HepG2 (cell line): Measurements from ENCODE around the gene PIAS1. TPM values are rescaled to one million over a fixed set of nuclear protein-coding genes. Genes with fewer than 3 reads are reported as not detected.

Experiments used
- ATAC-seq: fragments of 200-7000 bp; cut with Tn5 transposase; 3 replicates; pipeline ENCODE4 v1.9.1; 2020; ENCODE audit warnings: mild to moderate bottlenecking, moderate library complexity
- BruUV-seq: library from RNA; stranded (reverse); fragments of 400-500 nt; replicated peaks from 2 replicates; lab custom pipeline; 2021; lab: Mats Ljungman, UMichigan
- CTCF ChIA-PET: fragments of 300-600 bp; formaldehyde crosslinking; extraction: SDS; loops from one replicate; lab custom pipeline; 2021; ENCODE audit warnings: low total read pairs, inconsistent platforms, low intra/inter-chr PET ratio; lab: Yijun Ruan, JAX
- POLR2A ChIA-PET: fragments of 350-600 bp; sonication (Branson Sonifier 250); formaldehyde crosslinking; loops from one replicate; lab custom pipeline; 2020; ENCODE audit warnings: antibody characterized with exemption, inconsistent platforms; lab: Yijun Ruan, JAX
- DNase-seq: peaks from one replicate; pipeline ENCODE4 v3.0.0-alpha.2; 2015; ENCODE audit warnings: low spot score
- FAIRE-seq: peaks from 3 replicates; lab custom pipeline; 2011; peaks lifted over from hg19 to GRCh38; lab: Jason Lieb, UNC
- H2AFZ ChIP-seq: one replicate; pipeline ENCODE4 v1.6.1; 2011; ENCODE audit warnings: low read length, inconsistent platforms
- H3K27ac ChIP-seq: fragments of 300-600 bp; 3 replicates; pipeline ENCODE4 v1.8.0; 2011; ENCODE audit warnings: mixed run types, mild to moderate bottlenecking, mixed read lengths, low read length, inconsistent platforms; ENCODE audit not compliant: insufficient read depth; ENCODE audit errors: extremely low read length
- H3K27me3 ChIP-seq, 2 experiments: fragments of 200-600 bp in 1 of 2; 2 replicates in 1 of 2; 3 replicates in 1 of 2; pipeline versions ENCODE4 v1.6.0 to v1.8.0; 2011; ENCODE audit warnings: low read length in 2 of 2, mild to moderate bottlenecking in 2 of 2, moderate library complexity in 2 of 2, inconsistent platforms in 1 of 2; ENCODE audit not compliant: insufficient read depth in 2 of 2, control insufficient read depth in 1 of 2
- H3K36me3 ChIP-seq, 2 experiments: fragments of 200-600 bp in 1 of 2; replicated peaks in 1 of 2; 2 replicates in 1 of 2; 3 replicates in 1 of 2; pipeline versions ENCODE4 v1.5.1 to v1.8.0; 2011; ENCODE audit warnings: low read length in 2 of 2, inconsistent platforms in 1 of 2; ENCODE audit not compliant: insufficient read depth in 2 of 2, control insufficient read depth in 1 of 2
- H3K4me1 ChIP-seq: 2 replicates; pipeline ENCODE4 v1.5.1; 2012; ENCODE audit warnings: low read length, inconsistent platforms; ENCODE audit not compliant: insufficient read depth
- H3K4me2 ChIP-seq: 2 replicates; pipeline ENCODE4 v1.6.0; 2011; ENCODE audit warnings: low read depth, low read length, inconsistent platforms
- H3K4me3 ChIP-seq, 3 experiments: fragments of 200-600 bp in 1 of 3; sonication (generic), shearing (Covaris generic) in 1 of 3; replicated peaks in 1 of 3; 2 replicates each; pipeline ENCODE4 v1.5.1; 2011 to 2016; ENCODE audit warnings: low read length in 3 of 3, inconsistent platforms in 2 of 3, low read depth in 2 of 3, mild to moderate bottlenecking in 2 of 3, control low read depth in 1 of 3, mixed read lengths in 1 of 3; ENCODE audit not compliant: insufficient read depth in 1 of 3
- H3K79me2 ChIP-seq: one replicate; pipeline ENCODE4 v1.6.1; 2011; ENCODE audit warnings: low read length, inconsistent platforms; ENCODE audit not compliant: insufficient read depth
- H3K9ac ChIP-seq: 2 replicates; pipeline ENCODE4 v1.6.0; 2011; ENCODE audit warnings: mild to moderate bottlenecking, low read depth, low read length, inconsistent platforms; ENCODE audit not compliant: insufficient read depth
- H3K9me3 ChIP-seq: 2 replicates; pipeline ENCODE4 v1.5.1; 2012; ENCODE audit warnings: mild to moderate bottlenecking, low read length
- H4K20me1 ChIP-seq: 2 replicates; pipeline ENCODE4 v1.6.0; 2011; ENCODE audit warnings: inconsistent platforms, mild to moderate bottlenecking, low read length, moderate library complexity; ENCODE audit not compliant: insufficient read depth
- AGO2 ChIP-seq: fragments of 200-400 bp; formaldehyde crosslinking; optimal IDR thresholded peaks from 2 replicates; pipeline ENCODE3; 2017; ENCODE audit warnings: mild to moderate bottlenecking, low read depth, low read length, moderate library complexity
- FOXP1 ChIP-seq, 2 experiments: fragments of 450-650 bp in 1 of 2; IDR thresholded peaks; 2 replicates each; pipeline ENCODE4 v1.6.1; 2017 to 2018; ENCODE audit warnings: antibody characterized with exemption in 1 of 2
- HES4 ChIP-seq: sonication (generic); formaldehyde crosslinking; IDR thresholded peaks from 2 replicates; pipeline ENCODE4 v1.9.0; 2021; ENCODE audit warnings: mild to moderate bottlenecking, missing genetic modification reagents, borderline replicate concordance
- KDM4B ChIP-seq: sonication (generic); formaldehyde crosslinking; IDR thresholded peaks from 2 replicates; pipeline ENCODE4 v1.4.0; 2020; ENCODE audit warnings: missing genetic modification reagents
- SP140L ChIP-seq: sonication (generic); formaldehyde crosslinking; IDR thresholded peaks from 2 replicates; pipeline ENCODE4 v1.4.0; 2020; ENCODE audit warnings: missing genetic modification reagents, borderline replicate concordance
- THAP7 ChIP-seq: sonication (generic); formaldehyde crosslinking; IDR thresholded peaks from 2 replicates; pipeline ENCODE4 v1.8.1; 2023; ENCODE audit warnings: mild to moderate bottlenecking, missing genetic modification reagents
- THAP8 ChIP-seq: sonication (generic); formaldehyde crosslinking; IDR thresholded peaks from 2 replicates; pipeline ENCODE4 v1.5.1; 2020; ENCODE audit warnings: missing genetic modification reagents, mild to moderate bottlenecking, borderline replicate concordance
- WIZ ChIP-seq: sonication (generic); formaldehyde crosslinking; IDR thresholded peaks from 2 replicates; pipeline ENCODE4 v1.5.1; 2020; ENCODE audit warnings: mild to moderate bottlenecking, missing genetic modification reagents
- YEATS2 ChIP-seq: sonication (generic); formaldehyde crosslinking; IDR thresholded peaks from 2 replicates; pipeline ENCODE4 v1.4.0; 2020; ENCODE audit warnings: missing genetic modification reagents, borderline replicate concordance
- ZBTB1 ChIP-seq: sonication (generic); formaldehyde crosslinking; IDR thresholded peaks from 2 replicates; pipeline ENCODE4 v1.4.0; 2020; ENCODE audit warnings: missing genetic modification reagents, borderline replicate concordance
- ZC3H13 ChIP-seq: sonication (generic); formaldehyde crosslinking; IDR thresholded peaks from 2 replicates; pipeline ENCODE4 v1.8.1; 2023; ENCODE audit warnings: mild to moderate bottlenecking, missing genetic modification reagents, moderate library complexity
- ZMAT5 ChIP-seq: sonication (generic); formaldehyde crosslinking; IDR thresholded peaks from 2 replicates; pipeline ENCODE4 v1.5.0; 2020; ENCODE audit warnings: mild to moderate bottlenecking, low read depth, missing genetic modification reagents, borderline replicate concordance
- ZNF121 ChIP-seq: sonication (generic); formaldehyde crosslinking; IDR thresholded peaks from 2 replicates; pipeline ENCODE4 v1.5.0; 2020; ENCODE audit warnings: mild to moderate bottlenecking, missing genetic modification reagents
- ZNF3 ChIP-seq: IDR thresholded peaks from 2 replicates; pipeline ENCODE4 v1.7.0; 2017; ENCODE audit warnings: inconsistent platforms
- ZNF547 ChIP-seq: sonication (generic); formaldehyde crosslinking; IDR thresholded peaks from 2 replicates; pipeline ENCODE4 v1.5.1; 2020; ENCODE audit warnings: mild to moderate bottlenecking, missing genetic modification reagents
- ZNF646 ChIP-seq: sonication (generic); formaldehyde crosslinking; IDR thresholded peaks from 2 replicates; pipeline ENCODE4 v1.9.0; 2021; ENCODE audit warnings: mild to moderate bottlenecking, missing genetic modification reagents
- ZNF660 ChIP-seq: sonication (generic); formaldehyde crosslinking; IDR thresholded peaks from 2 replicates; pipeline ENCODE4 v1.5.1; 2020; ENCODE audit warnings: mild to moderate bottlenecking, low read depth, missing genetic modification reagents, borderline replicate concordance
- ZNF703 ChIP-seq: sonication (generic); formaldehyde crosslinking; IDR thresholded peaks from 2 replicates; pipeline ENCODE4 v1.5.1; 2020; ENCODE audit warnings: missing genetic modification reagents, mild to moderate bottlenecking, moderate library complexity, borderline replicate concordance
- WGBS: methylation state at CpG from one replicate; pipeline ENCODE4 v1.1.6; 2017; ENCODE audit warnings: low lambda C conversion rate; 5-methylcytosine and 5-hydroxymethylcytosine counted together
- in situ Hi-C: cut with HindIII; loops from 2 replicates; pipeline ENCODE4 v1.10.0; 2017; ENCODE audit warnings: low pct_unique_long_range_greater_than_20kb; ENCODE audit not compliant: extremely low pct_ligation_motif_present
- intact Hi-C: fragments of 100-400 bp; cut with micrococcal nuclease; formaldehyde crosslinking; loops from one replicate; pipeline ENCODE4 v1.10.0; 2022; ENCODE audit not compliant: unreplicated experiment
- polyA plus RNA-seq, 8 experiments: library from polyadenylated mRNA; depleted of rRNA in 3 of 8; stranded (reverse) in 7 of 8; unstranded in 1 of 8; fragments of >200 nt; fragmentation: Illumina TruSeq in 4 of 8; extraction: Trizol in 4 of 8; gene quantifications; 2 replicates each; pipeline versions ENCODE4 v1.2.1 to v1.2.3, GENCODE V29; 2011 to 2016; ENCODE audit warnings: low read depth in 4 of 8, missing spikeins in 1 of 8, mixed read lengths in 1 of 8; ENCODE audit not compliant: insufficient read depth in 1 of 8
- total RNA-seq, 5 experiments: library from RNA; depleted of rRNA; stranded (reverse); fragments of >200 nt; fragmentation: Illumina TruSeq; extraction: Trizol; gene quantifications; 2 replicates each; pipeline ENCODE4 v1.2.3, GENCODE V29; 2016; ENCODE audit warnings: low read depth in 1 of 5

The PIAS1 gene
- total and polyA plus RNA-seq, 2 of the 13 experiments (the other 11 are each of a cell fraction or from before 2014, with no cell fraction given), result 20.7 to 33.7 TPM

GRCh38 chr15:68047826-68048225 is 6.3 kb upstream of the PIAS1 start:
- WGBS, result 71% methylated on average over 3 of the region's 3 CpGs
- CTCF ChIA-PET, result no interaction called here
- no peak for TF ChIP-seq ZNF646 (CRISPR knock-in tag)
- no peak for TF ChIP-seq KDM4B (CRISPR knock-in tag)
- TF ChIP-seq YEATS2, result no peak
- no peak for TF ChIP-seq ZMAT5
- TF ChIP-seq HES4 (CRISPR knock-in tag), result no peak
- no peak for TF ChIP-seq SP140L (CRISPR knock-in tag)
- no peak for TF ChIP-seq AGO2
- TF ChIP-seq ZC3H13, result no peak
- no peak for TF ChIP-seq THAP8 (CRISPR knock-in tag)
- no peak for TF ChIP-seq ZNF121
- no peak for TF ChIP-seq THAP7 (CRISPR knock-in tag)
- TF ChIP-seq ZNF703 (CRISPR knock-in tag), result no peak
- no peak for TF ChIP-seq FOXP1 (IDR thresholded peaks at IDR 0.05)
- TF ChIP-seq FOXP1 (CRISPR knock-in tag; IDR thresholded peaks at IDR 0.05), result no peak
- TF ChIP-seq ZNF3 (CRISPR knock-in tag), result no peak
- TF ChIP-seq WIZ (CRISPR knock-in tag), result no peak
- TF ChIP-seq ZNF547 (CRISPR knock-in tag), result no peak
- TF ChIP-seq ZNF660, result no peak
- TF ChIP-seq ZBTB1 (CRISPR knock-in tag), result no peak

More at GRCh38 chr15:68047826-68048225, 6.3 kb upstream of the PIAS1 start:
- in situ Hi-C loops, result no loop called here
- FAIRE-seq, result no peak
- H3K79me2 ChIP-seq, result no peaks in the 10 kb centered on the region
- POLR2A ChIA-PET, result no interaction called here
- no peak overlapping the region for H3K9ac ChIP-seq
- peaks cover 39% of the 10 kb centered on the region for H3K4me1 ChIP-seq
- no peaks in the 10 kb centered on the region for H3K9me3 ChIP-seq
- ATAC-seq, result no peak
- H3K4me3 ChIP-seq, result no peak overlapping the region
- no peak overlapping the region for H3K27ac ChIP-seq
- H2AFZ ChIP-seq, result no peak overlapping the region
- H4K20me1 ChIP-seq, result no peaks in the 10 kb centered on the region
- no peaks in the 10 kb centered on the region for H3K36me3 ChIP-seq
- H3K4me2 ChIP-seq, result no peak overlapping the region
- BruUV-seq, result no TSS peak
- DNase-seq, result no peak
- H3K27me3 ChIP-seq, result no peaks in the 10 kb centered on the region
- intact Hi-C loops, result no loop called here
